ENCODE results near the gene GSK3A. TPM values are rescaled to one million over a fixed set of nuclear protein-coding genes. Genes with fewer than 3 reads are reported as not detected.

The GSK3A gene
- total and polyA plus RNA-seq, 9 of the 15 experiments (the other 6 are each of a cell fraction or from before 2014, with no cell fraction given), result 0.62 to 90.7 (median 33.3) TPM

DNA sequence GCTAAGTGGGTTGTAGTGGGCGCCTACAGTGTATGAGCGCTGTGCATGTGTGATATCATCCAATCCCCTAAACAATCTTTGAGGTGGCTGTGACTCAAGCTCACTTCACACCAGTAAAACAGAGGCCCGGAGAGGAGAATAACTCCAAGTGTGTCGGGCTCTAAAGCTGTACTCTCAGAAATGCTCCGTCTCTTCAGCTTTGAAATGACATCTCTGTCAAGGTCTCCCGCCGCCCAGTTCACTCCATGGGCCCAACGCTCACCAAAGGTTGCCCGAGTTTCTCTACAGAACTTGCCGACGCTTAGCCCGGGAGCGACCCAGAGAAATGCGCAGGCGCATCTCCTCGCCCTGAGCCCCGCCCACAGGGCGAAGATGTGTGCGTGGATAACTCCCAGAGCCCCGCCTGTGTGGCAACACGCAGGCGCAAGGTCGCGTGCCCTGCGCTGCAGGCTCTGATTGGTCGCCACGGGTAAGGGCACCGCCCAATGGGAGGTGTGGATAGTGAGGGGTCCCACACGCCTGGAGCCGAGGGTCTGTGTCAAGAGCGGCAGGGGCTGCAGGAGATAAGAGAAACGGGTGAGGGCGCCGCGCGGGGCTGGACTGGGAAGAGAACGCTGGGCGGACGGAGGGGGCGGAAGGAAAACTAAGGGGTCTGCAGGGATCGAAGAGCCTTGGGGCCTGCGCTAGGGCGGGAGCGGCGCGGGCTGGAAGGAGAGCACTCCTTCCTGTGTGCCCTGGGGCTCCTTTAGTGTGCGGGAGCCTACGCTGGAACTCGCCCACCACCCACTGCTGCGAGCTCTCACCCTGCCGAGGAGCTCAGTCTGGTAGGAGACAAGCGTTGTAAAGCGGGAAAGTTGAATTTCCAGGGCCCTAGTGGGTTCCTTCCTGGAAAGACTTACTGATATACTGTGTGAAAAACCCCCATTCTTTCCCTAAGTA is 22.3 kb downstream of the GSK3A start, which contains the start of gene ZNF526 (continued):
- TF ChIP-seq HDAC3 (IDR thresholded peaks at IDR 0.05; ENCODE audit: borderline replicate concordance, partially characterized antibody), result no peak
- peak; percentile 30 for TF ChIP-seq SMARCA4 (IDR thresholded peaks at IDR 0.05)
- no peak; the same call in 1 of the 2 replicates for TF ChIP-seq SREBF1 (IDR thresholded peaks at IDR 0.05; ENCODE audit: borderline replicate concordance, low read depth, low read length)
- TF ChIP-seq, protein P1, sequence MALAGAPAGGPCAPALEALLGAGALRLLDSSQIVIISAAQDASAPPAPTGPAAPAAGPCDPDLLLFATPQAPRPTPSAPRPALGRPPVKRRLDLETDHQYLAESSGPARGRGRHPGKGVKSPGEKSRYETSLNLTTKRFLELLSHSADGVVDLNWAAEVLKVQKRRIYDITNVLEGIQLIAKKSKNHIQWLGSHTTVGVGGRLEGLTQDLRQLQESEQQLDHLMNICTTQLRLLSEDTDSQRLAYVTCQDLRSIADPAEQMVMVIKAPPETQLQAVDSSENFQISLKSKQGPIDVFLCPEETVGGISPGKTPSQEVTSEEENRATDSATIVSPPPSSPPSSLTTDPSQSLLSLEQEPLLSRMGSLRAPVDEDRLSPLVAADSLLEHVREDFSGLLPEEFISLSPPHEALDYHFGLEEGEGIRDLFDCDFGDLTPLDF (CRISPR knock-in tag; IDR thresholded peaks at IDR 0.05), result no peak
- TF ChIP-seq ZNF175 (CRISPR knock-in tag; IDR thresholded peaks at IDR 0.05; ENCODE audit: low read depth), result no peak
- TF ChIP-seq ZNF584 (CRISPR knock-in tag; IDR thresholded peaks at IDR 0.05; ENCODE audit: low read depth), result no peak
- no peak for TF ChIP-seq XRCC4 (IDR thresholded peaks at IDR 0.05; ENCODE audit: extremely low read depth, insufficient read depth, insufficient read length)
- TF ChIP-seq OTX1 (CRISPR knock-in tag; IDR thresholded peaks at IDR 0.05), result 0 out of 2 replicates have a peak, but pooled peaks have one; percentile 23
- TF ChIP-seq HEY1 (CRISPR knock-in tag; IDR thresholded peaks at IDR 0.05; ENCODE audit: borderline replicate concordance), result no peak
- TF ChIP-seq YBX1 (IDR thresholded peaks at IDR 0.05), result no peak
- no peak for TF ChIP-seq ZNF184 (CRISPR knock-in tag; IDR thresholded peaks at IDR 0.05)
- TF ChIP-seq NFIC (IDR thresholded peaks at IDR 0.05), result peak; percentile 35; the same call in 1 of the 2 replicates
- TF ChIP-seq ZNF384 (IDR thresholded peaks at IDR 0.05; ENCODE audit: low read depth, low read length), result no peak
- TF ChIP-seq NR3C1 (CRISPR knock-in tag; IDR thresholded peaks at IDR 0.05), result no peak
- TF ChIP-seq GABPA (tag; conservative IDR thresholded peaks at IDR 0.05; ENCODE audit: low read depth), result no peak
- TF ChIP-seq SMARCC2 (IDR thresholded peaks at IDR 0.05; ENCODE audit: low read depth), result no peak
- TF ChIP-seq XRCC3 (IDR thresholded peaks at IDR 0.05), result no peak
- TF ChIP-seq, protein P2, sequence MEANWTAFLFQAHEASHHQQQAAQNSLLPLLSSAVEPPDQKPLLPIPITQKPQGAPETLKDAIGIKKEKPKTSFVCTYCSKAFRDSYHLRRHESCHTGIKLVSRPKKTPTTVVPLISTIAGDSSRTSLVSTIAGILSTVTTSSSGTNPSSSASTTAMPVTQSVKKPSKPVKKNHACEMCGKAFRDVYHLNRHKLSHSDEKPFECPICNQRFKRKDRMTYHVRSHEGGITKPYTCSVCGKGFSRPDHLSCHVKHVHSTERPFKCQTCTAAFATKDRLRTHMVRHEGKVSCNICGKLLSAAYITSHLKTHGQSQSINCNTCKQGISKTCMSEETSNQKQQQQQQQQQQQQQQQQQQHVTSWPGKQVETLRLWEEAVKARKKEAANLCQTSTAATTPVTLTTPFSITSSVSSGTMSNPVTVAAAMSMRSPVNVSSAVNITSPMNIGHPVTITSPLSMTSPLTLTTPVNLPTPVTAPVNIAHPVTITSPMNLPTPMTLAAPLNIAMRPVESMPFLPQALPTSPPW (CRISPR knock-in tag; IDR thresholded peaks at IDR 0.05), result peak; percentile 63
- no peak for TF ChIP-seq RBM17 (IDR thresholded peaks at IDR 0.05; ENCODE audit: borderline replicate concordance, low read depth, low read length)
- no peak for TF ChIP-seq RFX1 (IDR thresholded peaks at IDR 0.05)
- no peak for TF ChIP-seq TAL1 (IDR thresholded peaks at IDR 0.05)
- TF ChIP-seq, protein P3, sequence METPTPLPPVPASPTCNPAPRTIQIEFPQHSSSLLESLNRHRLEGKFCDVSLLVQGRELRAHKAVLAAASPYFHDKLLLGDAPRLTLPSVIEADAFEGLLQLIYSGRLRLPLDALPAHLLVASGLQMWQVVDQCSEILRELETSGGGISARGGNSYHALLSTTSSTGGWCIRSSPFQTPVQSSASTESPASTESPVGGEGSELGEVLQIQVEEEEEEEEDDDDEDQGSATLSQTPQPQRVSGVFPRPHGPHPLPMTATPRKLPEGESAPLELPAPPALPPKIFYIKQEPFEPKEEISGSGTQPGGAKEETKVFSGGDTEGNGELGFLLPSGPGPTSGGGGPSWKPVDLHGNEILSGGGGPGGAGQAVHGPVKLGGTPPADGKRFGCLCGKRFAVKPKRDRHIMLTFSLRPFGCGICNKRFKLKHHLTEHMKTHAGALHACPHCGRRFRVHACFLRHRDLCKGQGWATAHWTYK (CRISPR knock-in tag; IDR thresholded peaks at IDR 0.05), result no peak
- no peak for TF ChIP-seq ZNF133 (CRISPR knock-in tag; IDR thresholded peaks at IDR 0.05)
- TF ChIP-seq SIN3A (IDR thresholded peaks at IDR 0.05; ENCODE audit: borderline replicate concordance in 2 of 2, control insufficient read depth in 1 of 2, low read depth in 2 of 2, low read length in 2 of 2), result 0 out of 4 replicates have a peak, but pooled peaks of 1 of the 2 experiments have one; percentile 30
